Calu3 (cell line): Measurements from ENCODE around the gene ARHGAP24. TPM values are rescaled to one million over a fixed set of nuclear protein-coding genes. Genes with fewer than 3 reads are reported as not detected.
A peak's percentile ranks its signal among the peaks of the same experiment; 100 is the strongest.

Source experiments
- BruUV-seq: library from RNA; stranded (reverse); fragments of 400-500 nt; replicated peaks from 2 replicates; lab custom pipeline; 2021; lab: Mats Ljungman, UMichigan
- CTCF ChIA-PET: fragments of 300-600 bp; sonication (Branson Sonifier 250); formaldehyde crosslinking; loops from one replicate; lab custom pipeline; 2022; ENCODE audit warnings: antibody characterized with exemption; lab: Charles Lee
- DNase-seq: peaks from one replicate; pipeline ENCODE4 v3.0.0; 2022
- H3K27ac Mint-ChIP-seq: one replicate; pipeline ENCODE4 v1.8.0; 2022; ENCODE audit warnings: mixed read lengths; ENCODE audit not compliant: unreplicated experiment
- H3K27me3 Mint-ChIP-seq: one replicate; pipeline ENCODE4 v1.8.0; 2022; ENCODE audit warnings: mixed read lengths; ENCODE audit not compliant: unreplicated experiment
- H3K36me3 Mint-ChIP-seq: one replicate; pipeline ENCODE4 v1.8.0; 2022; ENCODE audit warnings: mild to moderate bottlenecking, moderate library complexity, mixed read lengths; ENCODE audit not compliant: insufficient read depth, unreplicated experiment
- H3K4me1 Mint-ChIP-seq: one replicate; pipeline ENCODE4 v1.8.0; 2022; ENCODE audit warnings: mild to moderate bottlenecking, low read depth, mixed read lengths; ENCODE audit not compliant: unreplicated experiment
- H3K4me3 Mint-ChIP-seq: one replicate; pipeline ENCODE4 v1.8.0; 2022; ENCODE audit warnings: mild to moderate bottlenecking, low read depth, moderate library complexity, mixed read lengths; ENCODE audit not compliant: unreplicated experiment
- H3K9me3 Mint-ChIP-seq: one replicate; pipeline ENCODE4 v1.8.0; 2022; ENCODE audit warnings: low read depth, mixed read lengths; ENCODE audit not compliant: unreplicated experiment
- CTCF ChIP-seq: fragments of 200-600 bp; IDR thresholded peaks from one replicate; pipeline ENCODE4 v1.8.0; 2022; ENCODE audit warnings: antibody characterized with exemption; ENCODE audit not compliant: unreplicated experiment
- intact Hi-C: fragments of 100-400 bp; cut with micrococcal nuclease; formaldehyde crosslinking; loops from one replicate; pipeline ENCODE4 v1.10.0; 2022; ENCODE audit not compliant: unreplicated experiment
- total RNA-seq: library from RNA; stranded (reverse); gene quantifications from 2 replicates; pipeline ENCODE4 v1.2.3, GENCODE V29; 2022

ARHGAP24 gene
- total RNA-seq, 1 experiment from 2014 or later = 10.2 TPM

GRCh38 chr4:85932500-85933290 lies 457.7 kb downstream of the ARHGAP24 start:
- H3K4me1 Mint-ChIP-seq = peaks cover 52% of the 10 kb centered on the region
- CTCF ChIA-PET = no interaction called here
- peaks cover 5% of the 10 kb centered on the region for H3K36me3 Mint-ChIP-seq
- DNase-seq = no peak
- H3K27ac Mint-ChIP-seq = no peak overlapping the region
- BruUV-seq = no TSS peak
- no peak for TF ChIP-seq CTCF
- no peaks in the 10 kb centered on the region for H3K27me3 Mint-ChIP-seq
- no peaks in the 10 kb centered on the region for H3K9me3 Mint-ChIP-seq
- H3K4me3 Mint-ChIP-seq = no peak overlapping the region
- intact Hi-C loops = no loop called here

GRCh38 chr4:85933291-85933640 lies 458.3 kb downstream of the ARHGAP24 start:
- intact Hi-C loops = no loop called here
- no peak for DNase-seq
- Mint-ChIP-seq H3K9me3 (no peaks in the 10 kb centered on the region), H3K27ac (no peak overlapping the region), H3K27me3 (no peaks in the 10 kb centered on the region), H3K4me1 (peaks cover 55% of the 10 kb centered on the region), H3K36me3 (peaks cover 5% of the 10 kb centered on the region), H3K4me3 (no peak overlapping the region)
- no TSS peak for BruUV-seq
- CTCF ChIA-PET = no interaction called here
- TF ChIP-seq CTCF = no peak

GRCh38 chr4:85937507-85937906 lies 462.6 kb downstream of the ARHGAP24 start:
- DNase-seq = no peak
- CTCF ChIA-PET = interaction anchor here (0.6 to 1.9 kb wide), 2 partner anchors 28 to 1075 kb away, joined by 3 to 4 read pairs; no protein-coding TSS in a partner anchor
- intact Hi-C loops = no loop called here
- TF ChIP-seq CTCF = no peak
- H3K27me3 Mint-ChIP-seq = no peaks in the 10 kb centered on the region
- H3K27ac Mint-ChIP-seq = peak overlapping the region; percentile 79
- peak overlapping the region; percentile 47 for H3K4me3 Mint-ChIP-seq
- no peaks in the 10 kb centered on the region for H3K36me3 Mint-ChIP-seq
- no peaks in the 10 kb centered on the region for H3K9me3 Mint-ChIP-seq
- BruUV-seq = no TSS peak
- H3K4me1 Mint-ChIP-seq = peaks cover 29% of the 10 kb centered on the region

- BruUV-seq = no TSS peak
- peak overlapping the region; percentile 47 for H3K4me3 Mint-ChIP-seq
- CTCF ChIA-PET = interaction anchor here (1.9 kb wide), 1 partner anchor 28 kb away, joined by 4 read pairs; no protein-coding TSS in a partner anchor
- H3K27me3 Mint-ChIP-seq = no peaks in the 10 kb centered on the region
- peaks cover 29% of the 10 kb centered on the region for H3K4me1 Mint-ChIP-seq
- TF ChIP-seq CTCF = no peak
- H3K36me3 Mint-ChIP-seq = no peaks in the 10 kb centered on the region
- DNase-seq = no peak
- intact Hi-C loops = no loop called here
- H3K9me3 Mint-ChIP-seq = no peaks in the 10 kb centered on the region
- peak overlapping the region; percentile 79 for H3K27ac Mint-ChIP-seq
Observed at GRCh38 chr4:85938062-85938461, 463.1 kb downstream of the ARHGAP24 start.
